Measurements from ENCODE around the gene FRY.

FRY gene

GRCh38 chr13:32212421-32212820 lies 180.8 kb downstream of the FRY start:
- DNase-seq (ENCODE audit: low read depth): peak; percentile 47
- TF ChIP-seq CTCF (IDR thresholded peaks at IDR 0.05; ENCODE audit: low read depth, low read length, missing control alignments): no peak
- H3K4me3 ChIP-seq (ENCODE audit: low read depth, low read length): no peak overlapping the region
- in situ Hi-C loops (cut with HindIII; ENCODE audit: low sequenced_read_pairs): no loop called here

GRCh38 chr13:32213626-32214025 lies 182.1 kb downstream of the FRY start:
- no peak overlapping the region for H3K4me3 ChIP-seq (ENCODE audit: low read depth, low read length)
- in situ Hi-C loops (cut with HindIII; ENCODE audit: low sequenced_read_pairs): no loop called here
- TF ChIP-seq CTCF (IDR thresholded peaks at IDR 0.05; ENCODE audit: low read depth, low read length, missing control alignments): no peak
- DNase-seq (ENCODE audit: low read depth): no peak

GRCh38 chr13:32214071-32214470 lies 182.5 kb downstream of the FRY start:
- no peak overlapping the region for H3K4me3 ChIP-seq (ENCODE audit: low read depth, low read length)
- DNase-seq (ENCODE audit: low read depth): no peak
- in situ Hi-C loops (cut with HindIII; ENCODE audit: low sequenced_read_pairs): no loop called here
- TF ChIP-seq CTCF (IDR thresholded peaks at IDR 0.05; ENCODE audit: low read depth, low read length, missing control alignments): no peak

GRCh38 chr13:32216281-32216680 lies 184.7 kb downstream of the FRY start:
- in situ Hi-C loops (cut with HindIII; ENCODE audit: low sequenced_read_pairs): no loop called here
- no peak for TF ChIP-seq CTCF (IDR thresholded peaks at IDR 0.05; ENCODE audit: low read depth, low read length, missing control alignments)
- H3K4me3 ChIP-seq (ENCODE audit: low read depth, low read length): no peak overlapping the region
- no peak for DNase-seq (ENCODE audit: low read depth)

GRCh38 chr13:32222046-32222676 lies 190.6 kb downstream of the FRY start:
- no peak overlapping the region for H3K4me3 ChIP-seq (ENCODE audit: low read depth, low read length)
- TF ChIP-seq CTCF (IDR thresholded peaks at IDR 0.05; ENCODE audit: low read depth, low read length, missing control alignments): no peak
- DNase-seq (ENCODE audit: low read depth): no peak
- in situ Hi-C loops (cut with HindIII; ENCODE audit: low sequenced_read_pairs): no loop called here

- in situ Hi-C loops (cut with HindIII; ENCODE audit: low sequenced_read_pairs): no loop called here
- no peak for DNase-seq (ENCODE audit: low read depth)
Measured at GRCh38 chr13:32224916-32225315, 193.3 kb downstream of the FRY start.

More at GRCh38 chr13:32224916-32225315, 193.3 kb downstream of the FRY start:
- no peak overlapping the region for H3K4me3 ChIP-seq (ENCODE audit: low read depth, low read length)
- no peak for TF ChIP-seq CTCF (IDR thresholded peaks at IDR 0.05; ENCODE audit: low read depth, low read length, missing control alignments)

Measured in astrocyte of the cerebellum (primary cell).